HG02943 (cell line): ENCODE results near the gene ATXN7L1.
"Not testable (repeated sequence)": the region's sequence is repeated elsewhere in the genome, so short reads cannot be mapped to it uniquely, and the experiment has no call there.

ENCODE experiments used
- ATAC-seq: cut with Tn5 transposase; IDR thresholded peaks from one replicate; pipeline ENCODE4 v1.9.1; 2021; ENCODE audit warnings: mild to moderate bottlenecking, low read depth, moderate library complexity; ENCODE audit not compliant: unreplicated experiment

Gene ATXN7L1

DNA sequence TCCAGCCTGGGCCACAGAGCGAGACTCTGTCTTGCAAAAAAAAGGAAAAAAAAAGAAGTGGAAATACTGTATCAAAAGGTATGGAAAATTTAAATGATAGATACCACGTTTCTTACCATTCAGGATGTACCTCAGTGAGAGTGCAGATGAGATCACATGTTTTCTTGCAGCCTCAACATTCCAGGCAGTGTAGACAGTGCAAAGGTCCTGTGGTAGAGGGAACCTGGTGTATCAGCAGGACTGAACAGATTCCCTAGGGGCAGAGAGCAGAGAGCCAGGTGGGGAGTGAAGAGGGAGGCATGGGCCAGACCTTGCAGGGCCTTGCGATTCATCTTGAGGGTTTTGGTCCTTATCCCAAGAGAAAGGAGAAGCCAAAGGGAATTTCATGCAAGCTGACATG, 17.7 kb upstream of the ATXN7L1 start:
- no peak for ATAC-seq

DNA sequence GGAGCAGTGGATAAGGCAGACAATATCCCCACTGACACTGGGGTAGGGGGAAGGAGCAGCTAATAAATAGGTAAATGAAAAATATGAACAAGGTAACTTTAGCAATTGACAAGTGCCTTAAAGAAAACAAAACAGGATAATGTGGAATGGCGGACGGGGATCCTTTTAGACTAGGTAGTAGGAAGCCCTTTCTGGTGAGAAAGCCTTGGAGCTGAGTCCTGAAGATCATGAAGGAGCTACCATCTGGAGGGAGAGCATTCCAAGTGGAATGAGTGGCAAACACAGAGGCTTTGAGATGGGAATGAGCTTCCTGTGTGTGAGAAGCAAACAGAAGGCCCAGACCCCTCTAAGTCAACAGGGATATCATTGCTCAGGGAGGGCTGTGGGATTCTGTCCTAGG, 16.0 kb upstream of the ATXN7L1 start:
- no peak for ATAC-seq

DNA sequence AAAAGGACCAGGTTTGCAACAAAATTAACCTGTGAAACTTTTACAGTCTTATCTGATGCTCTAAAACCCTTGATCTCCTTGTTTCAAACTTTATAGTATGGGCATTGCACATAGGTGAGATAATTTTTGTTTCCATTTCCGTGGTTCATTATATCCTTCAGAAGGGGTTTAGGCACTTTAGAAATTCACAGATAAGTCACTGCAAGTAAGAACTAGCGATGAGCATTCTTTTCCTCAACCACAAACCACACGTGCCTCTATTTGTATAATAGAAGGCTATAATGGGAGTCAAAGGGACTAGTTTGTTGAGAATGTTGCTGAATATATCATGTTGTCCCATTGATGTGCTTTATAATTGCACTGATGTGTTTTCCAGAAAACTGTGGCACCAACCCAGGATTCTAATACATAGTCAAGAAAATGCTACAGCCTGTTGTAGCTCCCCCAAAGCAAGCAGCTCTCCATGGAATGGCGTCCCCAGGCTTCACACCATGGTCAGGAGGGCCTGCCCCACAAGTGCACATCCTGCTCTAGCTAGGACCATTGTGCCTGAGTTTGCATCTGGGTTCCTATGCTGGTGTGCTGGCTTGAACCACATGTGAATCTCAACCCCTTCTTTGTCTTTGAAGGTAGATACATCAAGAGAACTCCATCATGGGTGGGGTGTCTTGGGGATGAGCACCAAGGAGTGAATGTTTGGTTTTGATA, 14.0 kb upstream of the ATXN7L1 start:
- ATAC-seq = no peak

DNA sequence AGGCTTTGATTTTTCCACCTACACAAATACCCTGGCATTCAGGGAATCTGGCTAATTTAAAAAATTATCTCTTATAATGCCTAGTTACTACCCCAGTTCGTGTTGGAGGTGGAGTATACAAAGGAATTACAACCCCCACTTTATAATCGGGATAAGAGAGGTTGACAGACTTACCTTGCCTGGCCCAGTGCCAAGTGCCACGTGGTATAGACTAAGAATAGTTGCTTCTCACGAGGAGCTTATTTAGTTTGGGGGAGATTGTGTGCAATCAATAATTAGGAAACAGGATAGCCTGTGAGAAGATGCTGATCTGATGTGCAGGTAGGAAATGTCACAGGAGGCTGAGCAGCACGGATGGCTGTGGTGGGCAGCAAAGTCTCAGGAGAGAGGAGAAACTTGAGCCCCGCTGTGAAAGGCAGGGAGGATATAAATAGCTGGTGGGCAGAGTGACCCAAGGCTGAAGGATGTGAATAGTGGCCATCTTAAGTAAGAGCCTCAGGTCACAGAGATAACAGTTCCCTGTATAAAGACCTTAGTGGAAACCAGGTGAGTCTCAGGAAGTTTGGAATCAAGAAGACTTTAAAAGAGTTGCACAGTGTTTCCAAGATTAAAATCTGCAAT, 11.3 kb upstream of the ATXN7L1 start:
- ATAC-seq = no peak

DNA sequence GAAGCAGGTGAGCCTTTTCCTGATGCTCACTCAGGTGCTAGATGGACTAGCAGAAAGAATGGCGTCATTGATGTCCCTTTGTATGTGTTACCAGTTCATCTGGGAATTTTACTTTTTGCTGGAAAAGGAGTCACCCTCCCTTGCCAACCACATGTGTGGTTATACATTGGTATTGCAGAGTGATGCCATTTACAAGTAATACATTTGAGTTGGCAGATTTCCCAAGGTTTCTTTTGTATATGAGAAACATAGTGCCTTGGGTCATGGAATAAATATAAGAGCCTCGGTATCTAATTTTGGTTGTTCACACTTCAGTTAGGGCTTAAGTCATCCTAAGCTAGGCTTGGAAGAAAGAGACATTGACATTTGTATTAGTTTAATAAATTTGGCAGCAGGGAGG, 10.4 kb upstream of the ATXN7L1 start:
- no peak for ATAC-seq

DNA sequence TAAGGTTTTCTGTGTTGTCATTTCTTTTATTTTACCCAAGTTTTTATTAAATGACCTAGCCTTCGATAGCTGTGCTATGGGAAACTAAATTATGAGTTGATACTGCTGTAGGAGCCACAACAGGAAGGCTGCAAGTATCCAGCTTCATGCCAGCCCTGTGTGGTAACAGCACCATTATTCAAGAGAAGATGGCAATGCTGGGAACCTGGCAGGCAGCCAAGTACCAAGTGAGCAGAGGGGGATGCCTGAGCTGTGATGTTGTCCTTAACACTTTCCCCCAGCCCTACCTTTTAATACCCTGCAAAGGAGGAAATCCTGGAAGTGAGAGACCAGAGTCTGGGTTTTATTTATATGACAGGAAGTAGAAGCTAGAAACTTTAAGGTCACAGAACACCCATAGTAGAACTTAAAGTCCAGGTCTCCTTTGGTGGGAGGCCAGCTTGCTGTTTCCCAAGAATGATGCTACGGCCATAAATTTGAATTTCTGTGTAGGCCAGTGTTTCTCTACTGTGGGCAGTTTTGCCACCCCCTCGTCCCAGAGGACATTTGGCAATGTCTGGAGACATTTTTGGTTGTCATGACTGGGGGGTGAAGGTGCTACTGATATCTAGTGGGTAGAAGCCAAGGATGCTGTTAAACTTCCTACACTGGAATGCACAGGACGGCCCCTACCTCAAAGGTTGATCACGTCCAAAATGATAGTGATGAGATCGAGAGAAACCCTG, 9.2 kb upstream of the ATXN7L1 start:
- no peak for ATAC-seq

DNA sequence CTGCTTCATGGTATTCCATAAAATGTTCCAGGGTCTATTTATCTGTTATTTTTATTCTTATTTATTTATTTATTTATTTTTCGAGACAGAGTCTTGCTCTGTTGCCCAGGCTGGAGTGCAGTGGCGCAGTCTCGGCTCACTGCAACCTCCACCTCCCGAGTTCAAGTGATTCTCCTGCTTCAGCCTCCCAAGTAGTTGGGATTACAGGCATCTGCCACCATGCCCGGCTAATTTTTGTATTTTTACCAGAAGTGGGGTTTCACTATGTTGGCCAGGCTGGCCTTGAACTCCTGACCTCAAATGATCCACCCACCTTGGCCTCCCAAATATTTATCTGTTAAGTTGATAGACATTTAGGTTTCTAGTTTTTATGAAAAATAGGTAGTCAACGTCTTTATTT, 6.8 kb upstream of the ATXN7L1 start:
- ATAC-seq = not testable (repeated sequence)

DNA sequence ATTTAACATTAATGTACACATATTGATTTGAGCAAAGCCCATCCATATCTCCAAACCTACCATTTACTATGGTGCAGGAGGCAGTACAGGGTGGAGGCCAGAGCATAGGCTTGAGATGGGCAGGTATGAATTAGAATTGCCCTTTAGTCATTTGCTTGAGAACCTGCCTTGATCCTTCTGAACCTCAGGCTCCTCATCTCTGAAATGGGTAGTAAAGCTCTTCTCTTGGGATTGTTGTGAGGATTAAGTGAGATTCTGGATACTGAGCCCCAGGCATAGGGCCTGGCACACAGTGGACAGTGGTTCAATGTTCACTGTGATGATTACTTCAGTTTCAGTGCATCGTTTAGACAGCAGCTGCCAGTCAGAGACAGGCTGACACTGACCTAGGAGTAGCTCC, 5.0 kb upstream of the ATXN7L1 start:
- ATAC-seq = no peak

DNA sequence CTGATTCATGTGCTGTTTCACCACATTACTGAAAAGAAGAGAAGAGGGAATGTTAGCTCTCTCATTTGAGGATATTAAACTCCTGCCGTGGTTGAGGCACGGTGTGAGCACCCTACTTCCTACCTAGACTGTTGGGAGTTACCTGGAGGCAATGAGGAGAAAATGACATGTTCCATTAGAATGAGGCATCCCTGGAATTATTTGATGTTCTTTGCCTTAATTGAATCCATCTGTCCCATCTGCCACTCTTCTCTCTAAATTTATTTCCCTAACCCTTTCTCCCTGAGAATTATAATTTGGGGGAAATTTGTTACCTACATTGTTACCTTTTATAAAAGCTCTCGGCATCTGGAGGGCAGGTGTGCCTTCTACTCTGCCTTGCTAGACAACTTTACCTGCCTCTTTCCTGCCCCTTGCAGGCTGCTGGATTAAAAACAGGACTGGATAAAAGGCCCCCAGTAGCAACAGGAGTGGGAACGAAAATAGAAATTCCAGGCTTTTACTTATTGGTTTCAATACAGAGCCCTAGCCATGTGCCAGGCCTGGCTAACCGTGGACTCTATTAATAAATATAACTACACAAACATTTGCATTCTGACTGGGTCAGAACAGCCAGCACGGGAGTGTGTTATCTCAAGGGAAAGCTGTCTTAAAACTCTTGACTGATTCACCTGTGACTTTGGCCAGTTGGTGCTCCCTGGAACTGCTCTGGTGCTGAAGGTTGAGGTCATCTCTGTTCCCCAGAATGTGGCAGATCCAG, 4.4 kb upstream of the ATXN7L1 start:
- no peak for ATAC-seq

DNA sequence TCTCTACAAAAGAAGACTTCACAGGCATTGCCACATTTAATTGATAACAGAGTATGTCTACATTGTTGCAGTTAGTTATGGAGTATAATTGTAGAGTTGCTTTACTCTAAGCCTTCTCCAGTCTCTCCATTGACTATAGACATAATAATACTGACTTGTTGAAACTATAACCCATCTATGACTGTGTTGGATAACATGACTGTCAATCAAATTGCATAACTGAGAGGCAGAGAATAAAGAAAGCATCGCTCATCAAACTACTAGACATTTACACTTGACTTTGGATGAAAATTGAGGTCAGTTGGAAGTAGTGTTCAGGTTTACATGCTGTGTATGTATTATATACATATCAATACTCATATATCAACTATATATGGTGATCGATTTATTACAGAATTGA, 3.4 kb upstream of the ATXN7L1 start:
- no peak for ATAC-seq

DNA sequence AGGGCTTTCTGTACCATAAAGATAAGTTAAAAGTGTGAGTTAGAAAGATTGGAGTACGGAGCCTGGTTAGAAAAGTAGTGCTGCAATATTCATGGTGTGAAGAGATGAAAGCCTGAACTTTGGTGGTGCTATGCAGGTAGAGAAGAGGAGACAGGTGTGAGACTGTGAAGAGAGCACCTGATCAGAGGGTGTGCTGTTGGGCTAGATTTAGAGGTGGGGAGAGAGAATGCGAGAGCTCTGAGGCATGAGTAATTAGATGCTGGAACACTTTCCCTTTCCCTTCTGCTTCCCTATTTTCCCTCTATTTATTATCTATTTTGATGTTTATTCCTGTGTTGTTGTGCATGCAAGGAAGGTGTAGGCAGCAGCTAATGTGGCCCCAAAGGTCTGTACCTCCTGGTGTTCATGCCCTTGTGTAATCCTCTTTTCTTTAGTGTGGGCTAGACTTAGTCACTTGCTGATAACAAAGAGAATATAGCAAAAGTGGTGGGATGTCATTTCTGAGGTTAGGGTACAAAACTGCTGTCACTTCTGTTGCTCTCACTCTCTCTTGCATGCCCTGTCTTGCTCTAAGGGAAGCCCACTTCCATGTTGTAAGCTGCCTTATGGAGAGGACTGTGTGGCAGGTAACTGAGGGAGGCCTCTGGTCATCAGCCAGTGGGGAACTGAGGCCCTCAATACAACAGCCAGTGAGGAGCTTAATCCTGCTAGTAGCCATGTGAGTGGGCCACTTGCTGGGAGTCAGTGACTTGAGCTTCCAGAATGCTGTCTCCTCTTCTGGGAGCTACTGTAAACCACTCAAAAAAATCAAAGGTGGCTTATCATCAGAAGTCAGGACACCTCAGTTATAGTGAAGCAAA, 2.6 kb upstream of the ATXN7L1 start:
- no peak for ATAC-seq

DNA sequence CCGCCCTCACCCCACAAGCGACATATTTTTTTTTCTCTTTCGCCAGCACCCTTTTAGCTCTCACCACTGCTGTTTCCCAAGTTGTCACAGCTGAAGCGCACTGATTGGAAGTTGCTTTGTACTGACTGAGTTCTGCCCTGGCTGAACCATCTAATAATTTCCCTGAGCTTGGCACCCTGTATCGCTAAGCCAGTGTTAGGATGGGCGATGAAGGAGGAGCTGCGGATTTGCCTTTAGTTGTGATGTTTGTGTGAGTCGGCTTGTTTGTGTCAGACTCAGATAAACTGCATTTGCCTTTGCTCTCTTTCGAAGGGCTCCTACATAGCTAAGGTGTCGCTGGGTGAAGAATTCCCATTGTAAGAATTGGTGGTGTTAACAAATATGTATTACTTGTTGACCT, 1.3 kb upstream of the ATXN7L1 start:
- no peak for ATAC-seq

DNA sequence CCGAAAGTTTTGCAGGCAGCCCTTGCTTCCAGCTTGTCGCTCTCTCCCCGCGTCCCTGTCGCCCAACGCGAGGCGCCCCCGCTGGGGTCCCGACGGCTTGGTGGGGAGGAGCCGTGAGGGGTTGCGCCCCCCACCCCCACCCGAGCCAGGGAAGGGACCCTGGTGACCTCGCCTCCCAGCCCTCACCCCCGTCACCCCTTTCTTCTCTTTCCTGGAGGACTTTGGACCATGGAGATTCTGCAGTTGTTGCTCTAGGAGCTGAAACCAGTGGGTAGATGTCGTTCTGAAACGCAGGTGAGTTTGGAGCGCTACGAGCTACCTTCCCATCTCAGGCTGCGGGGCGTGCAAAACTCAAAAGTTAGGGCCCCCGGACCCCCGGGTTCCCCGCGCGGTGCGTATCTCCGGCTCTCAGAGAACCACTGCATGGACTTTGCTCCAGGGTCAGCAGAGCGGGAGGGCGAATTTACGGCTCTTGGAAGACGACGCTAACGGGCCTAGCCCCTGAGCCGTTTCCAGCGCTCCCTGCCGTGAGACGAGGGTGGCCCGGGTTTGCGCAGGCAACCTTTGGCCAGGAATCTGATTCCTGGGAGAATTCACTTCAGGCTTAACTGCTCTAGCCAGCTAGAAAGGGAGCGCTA, 684 bp upstream of the ATXN7L1 start:
- ATAC-seq = no peak

DNA sequence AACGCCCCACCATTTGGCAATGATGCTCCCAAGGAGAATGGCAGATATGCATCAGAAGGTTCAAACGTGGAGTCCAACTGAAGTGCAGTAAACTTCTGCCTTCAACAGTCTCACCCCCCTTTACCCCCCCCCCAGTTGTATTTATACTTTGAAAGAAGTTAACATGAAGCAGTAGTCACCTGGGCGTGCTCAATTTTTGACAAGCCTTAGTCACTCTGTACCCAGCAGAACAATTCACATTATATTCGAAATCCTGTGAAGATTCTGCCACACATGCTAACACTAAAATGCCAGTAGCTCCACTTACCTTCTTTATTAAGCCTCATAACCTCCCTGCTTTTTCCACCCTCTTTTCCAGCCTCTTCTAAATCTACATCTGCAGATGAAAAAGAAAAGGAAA, 894 bp downstream of the ATXN7L1 start:
- no peak for ATAC-seq

DNA sequence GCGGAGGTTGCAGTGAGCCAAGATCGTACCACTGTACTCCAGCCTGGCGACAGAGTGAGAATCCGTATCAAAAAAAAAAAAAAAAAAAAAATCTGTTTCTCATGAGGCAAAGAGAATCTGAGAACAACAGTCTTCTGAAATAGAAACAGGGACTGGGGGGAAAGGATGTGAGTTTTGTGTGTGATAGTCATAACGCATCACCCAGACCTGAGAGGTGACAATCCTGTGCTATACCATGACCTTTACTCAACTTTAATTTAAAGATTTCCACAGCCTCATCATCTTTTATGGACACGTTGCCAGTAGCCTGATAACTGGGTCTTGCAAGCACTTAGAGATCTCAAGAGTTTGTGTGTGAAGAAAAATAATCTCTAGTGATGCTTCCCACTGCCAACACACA, 2.3 kb downstream of the ATXN7L1 start:
- no peak for ATAC-seq

DNA sequence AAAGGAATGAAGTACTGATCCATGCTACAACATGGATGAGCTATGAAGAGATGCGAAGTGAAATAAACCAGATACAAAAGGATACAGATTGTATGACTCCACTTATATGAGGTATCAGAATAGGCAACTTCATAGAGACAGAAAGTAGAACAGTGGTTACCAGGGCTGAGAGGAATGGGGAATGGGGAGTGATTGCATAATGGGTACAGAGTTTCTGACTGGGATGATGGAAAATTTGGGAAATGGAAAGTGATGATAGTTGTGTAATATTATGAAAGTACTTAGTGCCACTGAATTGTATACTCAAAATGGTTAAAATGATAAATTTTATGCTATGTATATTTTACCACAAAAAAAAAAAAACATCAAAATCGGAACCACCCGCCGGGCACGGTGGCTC, 3.9 kb downstream of the ATXN7L1 start:
- no peak for ATAC-seq

DNA sequence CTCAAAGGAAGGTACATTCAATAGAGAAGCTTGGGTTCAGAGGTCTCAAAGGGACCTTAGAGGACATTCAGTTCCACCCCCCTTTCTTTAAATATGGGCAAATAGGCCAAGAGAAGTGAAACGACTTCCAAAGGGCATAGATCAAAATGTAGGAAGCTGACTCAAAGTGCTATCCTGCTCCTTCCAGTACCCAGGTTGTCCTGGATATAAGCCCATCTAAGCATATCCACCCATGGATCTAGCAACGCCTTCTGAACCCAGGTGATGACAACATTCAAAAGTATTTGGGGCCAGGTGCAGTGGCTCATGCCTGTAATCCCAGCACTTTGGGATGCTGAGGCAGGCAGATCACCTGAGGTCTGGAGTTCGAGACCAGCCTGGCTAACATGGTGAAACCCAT, 5.3 kb downstream of the ATXN7L1 start:
- no peak for ATAC-seq

DNA sequence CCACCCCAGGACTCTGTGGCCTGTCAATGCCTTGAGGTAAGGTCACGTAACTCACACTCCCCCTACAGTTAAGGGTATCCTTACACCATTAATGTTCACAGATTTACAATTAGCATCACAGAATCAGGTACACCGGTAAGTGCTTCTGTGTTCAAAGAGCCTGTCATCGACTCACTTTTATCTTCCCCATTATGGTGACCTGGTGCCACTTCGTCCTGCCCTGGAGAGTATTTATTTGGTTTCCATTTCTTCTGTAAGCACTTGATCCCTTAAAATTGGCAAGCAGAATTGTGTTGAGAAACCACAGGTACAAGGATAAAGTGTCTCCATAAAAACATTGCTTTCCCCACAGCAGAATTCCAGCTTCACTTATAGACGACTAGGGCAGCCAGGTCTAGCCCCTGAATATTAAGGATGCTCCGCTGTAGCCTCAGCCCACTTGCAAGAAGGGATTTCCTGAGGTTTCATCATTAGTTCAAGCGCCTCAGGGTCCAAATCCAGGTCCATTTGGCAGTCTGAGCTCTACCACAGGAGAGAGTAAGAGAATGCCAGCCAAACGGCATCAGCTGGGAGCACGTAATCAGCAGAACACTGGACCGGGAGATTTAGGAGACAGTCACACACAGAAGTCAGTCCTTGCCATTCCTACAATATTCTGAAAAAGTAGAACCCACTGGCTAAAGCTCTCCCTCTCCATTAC, 10.1 kb downstream of the ATXN7L1 start:
- no peak for ATAC-seq

DNA sequence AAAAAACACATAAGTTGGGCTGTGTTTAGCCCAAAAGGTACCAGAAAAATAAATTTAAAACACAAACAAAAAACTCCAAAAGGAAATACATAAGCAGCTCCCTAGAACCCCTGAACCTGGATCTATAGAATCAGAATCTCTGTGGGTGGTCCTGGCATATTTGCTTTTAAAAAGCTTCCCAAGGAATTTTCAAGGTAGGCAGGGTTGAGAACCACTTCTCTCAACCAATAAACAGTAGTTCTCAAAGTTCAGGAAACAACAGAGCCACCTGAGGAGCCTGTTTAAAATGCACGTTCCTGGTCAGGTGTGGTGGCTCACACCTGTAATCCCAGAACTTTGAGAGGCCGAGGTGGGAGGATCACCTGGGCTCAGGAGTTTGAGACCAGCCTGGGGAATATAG, 12.5 kb downstream of the ATXN7L1 start:
- ATAC-seq = no peak
